ENCODE measurements around the gene TP53I13.

TP53I13 gene

GRCh38 chr17:29582254-29582765 is 13.8 kb downstream of the TP53I13 start:
- no peak for DNase-seq

- no peak for DNase-seq
Observed at GRCh38 chr17:29582772-29583171, 14.3 kb downstream of the TP53I13 start.

GRCh38 chr17:29583324-29584248 is 15.1 kb downstream of the TP53I13 start:
- no peak for DNase-seq

- no peak for DNase-seq
Observed at GRCh38 chr17:29584452-29585079, 16.1 kb downstream of the TP53I13 start.

- DNase-seq: peak in 1 of 4 experiments; percentile 22
Observed at GRCh38 chr17:29585080-29585751, 16.7 kb downstream of the TP53I13 start.

GRCh38 chr17:29586676-29587469 is 18.4 kb downstream of the TP53I13 start:
- no peak for DNase-seq

- no peak for DNase-seq
Observed at GRCh38 chr17:29587591-29587990, 19.1 kb downstream of the TP53I13 start.

- no peak for DNase-seq
Observed at GRCh38 chr17:29588017-29588561, 19.6 kb downstream of the TP53I13 start.

- peak in 1 of 4 experiments; percentile 37 for DNase-seq
Observed at GRCh38 chr17:29588562-29589411, 20.3 kb downstream of the TP53I13 start.

- DNase-seq: peak; percentile 30 to 86 (median 62)
Observed at GRCh38 chr17:29589524-29590410, 21.3 kb downstream of the TP53I13 start, which contains the start of gene GIT1. GIT1 (minus strand) TSS chr17:29589648; CDS start chr17:29589378, 270 bp downstream.

GRCh38 chr17:29590411-29591145 is 22.1 kb downstream of the TP53I13 start:
- DNase-seq: no peak

- peak in 1 of 4 experiments; percentile 30 for DNase-seq
Observed at GRCh38 chr17:29591146-29591736, 22.7 kb downstream of the TP53I13 start.

GRCh38 chr17:29591737-29592608 is 23.5 kb downstream of the TP53I13 start:
- peak; percentile 52 to 71 (median 68) for DNase-seq

- no peak for DNase-seq
Observed at GRCh38 chr17:29592850-29593551, 24.5 kb downstream of the TP53I13 start, which contains the start of gene ANKRD13B. ANKRD13B (plus strand) TSS chr17:29593132; CDS start chr17:29593622, 490 bp downstream.

- DNase-seq: peak in 1 of 4 experiments; percentile 14
Observed at GRCh38 chr17:29593591-29594518, 25.4 kb downstream of the TP53I13 start.
